CD14-positive monocyte (primary cell): Measurements from ENCODE around the gene PLXNA4. TPM values are rescaled to one million over a fixed set of nuclear protein-coding genes. Genes with fewer than 3 reads are reported as not detected.

ENCODE experiments used
- DNase-seq, 3 donors: peaks; one replicate each; pipeline ENCODE4 v3.0.0-alpha.2; 2011 to 2022
- H2AFZ ChIP-seq: 2 replicates; pipeline ENCODE4 v1.6.0; 2012; ENCODE audit warnings: mild to moderate bottlenecking, low read depth, low read length, inconsistent platforms; ENCODE audit not compliant: insufficient read depth, poor library complexity, severe bottlenecking
- H3K27ac ChIP-seq, 2 donors: 1 replicate in 1 of 2; 2 replicates in 1 of 2; pipeline ENCODE4 v1.5.1; 2012 to 2013; ENCODE audit warnings: low read length in 2 of 2, control low read depth in 1 of 2, inconsistent platforms in 1 of 2, low read depth in 1 of 2, mild to moderate bottlenecking in 1 of 2
- H3K27me3 ChIP-seq, 2 donors: one replicate each; pipeline versions ENCODE4 v1.6.0 to v1.6.1; 2011 to 2013; ENCODE audit warnings: low read length in 2 of 2; ENCODE audit not compliant: control insufficient read depth in 2 of 2, insufficient read depth in 2 of 2
- H3K36me3 ChIP-seq, 2 donors: replicated peaks in 1 of 2; 1 replicate in 1 of 2; 2 replicates in 1 of 2; pipeline versions ENCODE4 v1.5.1 to v1.6.1; 2012 to 2013; ENCODE audit warnings: low read length in 2 of 2, control low read depth in 1 of 2, inconsistent platforms in 1 of 2, mild to moderate bottlenecking in 1 of 2; ENCODE audit not compliant: insufficient read depth in 2 of 2, control insufficient read depth in 1 of 2
- H3K4me1 ChIP-seq, 2 donors: 1 replicate in 1 of 2; 2 replicates in 1 of 2; pipeline versions ENCODE4 v1.5.1 to v1.6.1; 2012 to 2013; ENCODE audit warnings: low read length in 2 of 2, control low read depth in 1 of 2, inconsistent platforms in 1 of 2, mild to moderate bottlenecking in 1 of 2, moderate library complexity in 1 of 2; ENCODE audit not compliant: insufficient read depth in 2 of 2, control insufficient read depth in 1 of 2
- H3K4me2 ChIP-seq: replicated peaks from 2 replicates; pipeline ENCODE3; 2012; ENCODE audit warnings: low read length, moderate library complexity, mild to moderate bottlenecking; ENCODE audit not compliant: poor library complexity, severe bottlenecking; ENCODE audit errors: extremely low read depth
- H3K4me3 ChIP-seq, 3 experiments: fragments of 200-600 bp in 1 of 3; sonication (generic) in 1 of 3; replicated peaks in 1 of 3; 1 replicate in 2 of 3; 2 replicates in 1 of 3; pipeline ENCODE4 v1.5.1; 2011 to 2013; ENCODE audit warnings: low read length in 3 of 3, mild to moderate bottlenecking in 3 of 3, control low read depth in 2 of 3, low read depth in 2 of 3, inconsistent platforms in 1 of 3, moderate library complexity in 1 of 3
- H3K79me2 ChIP-seq: 2 replicates; pipeline ENCODE4 v1.6.0; 2012; ENCODE audit warnings: mild to moderate bottlenecking, control low read depth, inconsistent platforms, low read length, moderate library complexity; ENCODE audit not compliant: insufficient read depth
- H3K9ac ChIP-seq: 2 replicates; pipeline ENCODE4 v1.6.0; 2017; ENCODE audit warnings: low read length, mild to moderate bottlenecking; ENCODE audit not compliant: insufficient read depth, poor library complexity, severe bottlenecking
- H3K9me3 ChIP-seq, 2 donors: replicated peaks in 1 of 2; 1 replicate in 1 of 2; 2 replicates in 1 of 2; pipeline versions ENCODE4 v1.5.1 to v1.6.1; 2012 to 2013; ENCODE audit warnings: low read length in 2 of 2, control low read depth in 1 of 2; ENCODE audit not compliant: control insufficient read depth in 1 of 2, insufficient read depth in 1 of 2
- H4K20me1 ChIP-seq: 2 replicates; pipeline ENCODE4 v1.6.0; 2012; ENCODE audit warnings: mild to moderate bottlenecking, low read length, control low read depth, moderate library complexity; ENCODE audit not compliant: insufficient read depth
- H3K27ac Mint-ChIP-seq, 7 donors: one replicate each; pipeline ENCODE4 v1.8.0; 2020; ENCODE audit warnings: mild to moderate bottlenecking in 7 of 7, mixed read lengths in 7 of 7, moderate library complexity in 6 of 7, inconsistent platforms in 2 of 7
- H3K27me3 Mint-ChIP-seq, 3 donors: one replicate each; pipeline ENCODE4 v1.8.0; 2021 to 2022; ENCODE audit warnings: low read depth in 3 of 3, mild to moderate bottlenecking in 3 of 3, mixed read lengths in 3 of 3, moderate library complexity in 3 of 3, inconsistent platforms in 1 of 3
- H3K36me3 Mint-ChIP-seq, 2 donors: one replicate each; pipeline ENCODE4 v1.8.0; 2020; ENCODE audit warnings: mixed read lengths in 2 of 2, inconsistent platforms in 1 of 2, mild to moderate bottlenecking in 1 of 2
- H3K4me1 Mint-ChIP-seq: one replicate; pipeline ENCODE4 v1.8.0; 2020; ENCODE audit warnings: mild to moderate bottlenecking, mixed read lengths
- H3K4me3 Mint-ChIP-seq, 2 donors: one replicate each; pipeline ENCODE4 v1.8.0; 2020; ENCODE audit warnings: mild to moderate bottlenecking in 2 of 2, mixed read lengths in 2 of 2, moderate library complexity in 1 of 2
- H3K9me3 Mint-ChIP-seq, 7 donors: one replicate each; pipeline ENCODE4 v1.8.0; 2020 to 2022; ENCODE audit warnings: mixed read lengths in 7 of 7, mild to moderate bottlenecking in 6 of 7, moderate library complexity in 6 of 7, inconsistent platforms in 2 of 7
- WGBS: methylation state at CpG from one replicate; pipeline ENCODE4 v1.1.5; 2013; ENCODE audit warnings: missing lambda C conversion rate; ENCODE audit not compliant: insufficient coverage; 5-methylcytosine and 5-hydroxymethylcytosine counted together
- intact Hi-C, 2 donors: fragments of 100-400 bp; cut with micrococcal nuclease; formaldehyde crosslinking; loops; one replicate each; pipeline versions ENCODE4 v1.15.0 to v1.15.1; 2023
- polyA plus RNA-seq, 3 donors: library from polyadenylated mRNA; depleted of rRNA in 1 of 3; unstranded in 2 of 3; stranded (reverse) in 1 of 3; fragments of 300-500 nt in 2 of 3; fragments of >200 nt in 1 of 3; fragmentation: Illumina TruSeq in 2 of 3; gene quantifications; 1 replicate in 2 of 3; 2 replicates in 1 of 3; pipeline ENCODE4 v1.2.3, GENCODE V29; 2012 to 2021
- TF ChIP-seq, protein P1 (sequence below): fragments of 200-600 bp; IDR thresholded peaks from one replicate; pipeline ENCODE4 v1.8.0; 2022; ENCODE audit warnings: antibody characterized with exemption, mild to moderate bottlenecking

Gene PLXNA4
- polyA plus RNA-seq, 3 donors: not detected

- DNase-seq: no peak
- intact Hi-C loops: no loop called here
- H3K4me3 ChIP-seq: no peak overlapping the region
- peaks cover 12 to 23% of the 10 kb centered on the region in 2 donors for H3K9me3 ChIP-seq
- H3K79me2 ChIP-seq: no peaks in the 10 kb centered on the region
- Mint-ChIP-seq H3K4me1 (peaks cover 4% of the 10 kb centered on the region), H3K27ac (no peak overlapping the region), H3K4me3 (no peak overlapping the region), H3K36me3 (no peaks in the 10 kb centered on the region), H3K27me3 (peaks cover 4 to 16% (median 13%) of the 10 kb centered on the region in 3 donors), H3K9me3 (peaks cover 12 to 22% (median 16%) of the 10 kb centered on the region in 7 donors)
- no peak overlapping the region for H2AFZ ChIP-seq
- peaks cover 0 to 11% of the 10 kb centered on the region in 2 donors for H3K27me3 ChIP-seq
- 96% methylated on average over 3 of the region's 4 CpGs for WGBS
- no peak overlapping the region for H3K4me2 ChIP-seq
- no peak overlapping the region for H3K27ac ChIP-seq
- H3K36me3 ChIP-seq: no peaks in the 10 kb centered on the region
- TF ChIP-seq, protein P1, sequence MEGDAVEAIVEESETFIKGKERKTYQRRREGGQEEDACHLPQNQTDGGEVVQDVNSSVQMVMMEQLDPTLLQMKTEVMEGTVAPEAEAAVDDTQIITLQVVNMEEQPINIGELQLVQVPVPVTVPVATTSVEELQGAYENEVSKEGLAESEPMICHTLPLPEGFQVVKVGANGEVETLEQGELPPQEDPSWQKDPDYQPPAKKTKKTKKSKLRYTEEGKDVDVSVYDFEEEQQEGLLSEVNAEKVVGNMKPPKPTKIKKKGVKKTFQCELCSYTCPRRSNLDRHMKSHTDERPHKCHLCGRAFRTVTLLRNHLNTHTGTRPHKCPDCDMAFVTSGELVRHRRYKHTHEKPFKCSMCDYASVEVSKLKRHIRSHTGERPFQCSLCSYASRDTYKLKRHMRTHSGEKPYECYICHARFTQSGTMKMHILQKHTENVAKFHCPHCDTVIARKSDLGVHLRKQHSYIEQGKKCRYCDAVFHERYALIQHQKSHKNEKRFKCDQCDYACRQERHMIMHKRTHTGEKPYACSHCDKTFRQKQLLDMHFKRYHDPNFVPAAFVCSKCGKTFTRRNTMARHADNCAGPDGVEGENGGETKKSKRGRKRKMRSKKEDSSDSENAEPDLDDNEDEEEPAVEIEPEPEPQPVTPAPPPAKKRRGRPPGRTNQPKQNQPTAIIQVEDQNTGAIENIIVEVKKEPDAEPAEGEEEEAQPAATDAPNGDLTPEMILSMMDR: no peak
- no peaks in the 10 kb centered on the region for H4K20me1 ChIP-seq
- no peaks in the 10 kb centered on the region for H3K4me1 ChIP-seq
- no peak overlapping the region for H3K9ac ChIP-seq
These were observed 21.8 kb downstream of the PLXNA4 start for GRCh38 chr7:132554446-132554845.

GRCh38 chr7:132553031-132553430 is 23.2 kb downstream of the PLXNA4 start:
- intact Hi-C loops: no loop called here

More at GRCh38 chr7:132553031-132553430, 23.2 kb downstream of the PLXNA4 start:
- peaks cover 12 to 23% (median 16%) of the 10 kb centered on the region in 7 donors for H3K9me3 Mint-ChIP-seq
- Histone ChIP-seq H4K20me1 (no peaks in the 10 kb centered on the region), H3K4me1 (no peaks in the 10 kb centered on the region), H3K4me3 (no peak overlapping the region), H3K79me2 (no peaks in the 10 kb centered on the region), H3K9ac (no peak overlapping the region), H3K27me3 (peaks cover 0 to 8% of the 10 kb centered on the region in 2 donors), H3K9me3 (peaks cover 12 to 23% of the 10 kb centered on the region in 2 donors), H3K36me3 (no peaks in the 10 kb centered on the region), H2AFZ (no peak overlapping the region), H3K4me2 (no peak overlapping the region), H3K27ac (no peak overlapping the region)
- peaks cover 4 to 14% (median 11%) of the 10 kb centered on the region in 3 donors for H3K27me3 Mint-ChIP-seq
- H3K4me3 Mint-ChIP-seq: no peak overlapping the region
- H3K4me1 Mint-ChIP-seq: peaks cover 4% of the 10 kb centered on the region
- no peaks in the 10 kb centered on the region for H3K36me3 Mint-ChIP-seq
- DNase-seq: no peak
- no peak overlapping the region for H3K27ac Mint-ChIP-seq
- 67% methylated on average over 2 of the region's 3 CpGs for WGBS
- TF ChIP-seq, protein P1: no peak
